Endodermal cell (in vitro differentiated cells): Measurements from ENCODE around the gene CCDC152. TPM values are rescaled to one million over a fixed set of nuclear protein-coding genes. Genes with fewer than 3 reads are reported as not detected.

ENCODE experiments used
- DNase-seq: peaks from one replicate; pipeline ENCODE4 v3.0.0-alpha.2; 2017
- H3K27ac ChIP-seq: 2 replicates; pipeline ENCODE4 v1.5.1; 2013; ENCODE audit warnings: mild to moderate bottlenecking, low read depth, low read length, moderate library complexity
- H3K27me3 ChIP-seq: 2 replicates; pipeline ENCODE4 v1.6.1; 2013; ENCODE audit warnings: mild to moderate bottlenecking, low read length, moderate library complexity; ENCODE audit not compliant: insufficient read depth, control insufficient read depth, poor library complexity, severe bottlenecking
- H3K36me3 ChIP-seq: 2 replicates; pipeline ENCODE4 v1.7.0; 2013; ENCODE audit warnings: mild to moderate bottlenecking, low read length, moderate library complexity; ENCODE audit not compliant: control insufficient read depth, insufficient read depth
- H3K4me1 ChIP-seq: one replicate; pipeline ENCODE4 v1.7.0; 2013; ENCODE audit warnings: low read length; ENCODE audit not compliant: control insufficient read depth, insufficient read depth
- H3K4me3 ChIP-seq: 2 replicates; pipeline ENCODE4 v1.5.1; 2013; ENCODE audit warnings: mild to moderate bottlenecking, low read length, moderate library complexity
- H3K9ac ChIP-seq: 2 replicates; pipeline ENCODE4 v1.6.1; 2013; ENCODE audit warnings: mild to moderate bottlenecking, low read length, moderate library complexity; ENCODE audit not compliant: poor library complexity, severe bottlenecking; ENCODE audit errors: extremely low read depth
- H3K9me3 ChIP-seq: 2 replicates; pipeline ENCODE4 v1.6.1; 2013; ENCODE audit warnings: mild to moderate bottlenecking, low read length, moderate library complexity; ENCODE audit not compliant: control insufficient read depth
- H3K27ac Mint-ChIP-seq: 2 replicates; pipeline ENCODE4 v1.8.0; 2020; ENCODE audit warnings: mixed read lengths
- H3K27me3 Mint-ChIP-seq: 2 replicates; pipeline ENCODE4 v1.8.0; 2021; ENCODE audit warnings: mild to moderate bottlenecking, mixed read lengths; ENCODE audit not compliant: insufficient read depth
- H3K36me3 Mint-ChIP-seq: 2 replicates; pipeline ENCODE4 v1.8.0; 2020; ENCODE audit warnings: low read depth, mixed read lengths
- H3K4me1 Mint-ChIP-seq: 2 replicates; pipeline ENCODE4 v1.8.0; 2020; ENCODE audit warnings: mixed read lengths
- H3K4me3 Mint-ChIP-seq: 2 replicates; pipeline ENCODE4 v1.8.0; 2020; ENCODE audit warnings: mild to moderate bottlenecking, moderate library complexity, mixed read lengths
- H3K9me3 Mint-ChIP-seq: 2 replicates; pipeline ENCODE4 v1.8.0; 2020; ENCODE audit warnings: mild to moderate bottlenecking, mixed read lengths
- CTCF ChIP-seq: fragments of 200-600 bp; sonication (generic); conservative IDR thresholded peaks from 2 replicates; pipeline ENCODE4 v1.5.0; 2021; ENCODE audit warnings: antibody characterized with exemption, mild to moderate bottlenecking
- WGBS, 2 experiments: methylation state at CpG; one replicate each; pipeline versions ENCODE4 v1.1.5 to v1.1.7; 2013; ENCODE audit warnings: missing lambda C conversion rate in 2 of 2, mixed read lengths in 1 of 2; ENCODE audit not compliant: insufficient coverage in 1 of 2, insufficient read length in 1 of 2; 5-methylcytosine and 5-hydroxymethylcytosine counted together
- total RNA-seq, 2 donors: library from RNA; stranded (reverse); fragmentation: NEBNext Ultra II Directional in 1 of 2; extraction: Animal tissue kit (Norgen Biotek cat#: 25700) in 1 of 2; gene quantifications; 2 replicates in 1 of 2; 3 replicates in 1 of 2; pipeline ENCODE4 v1.2.1, GENCODE V29; 2021

The CCDC152 gene
- total RNA-seq, 2 donors from 2014 or later, result 4.7 to 13.9 TPM

- Histone ChIP-seq H3K9me3 (peaks cover 13% of the 10 kb centered on the region), H3K4me3 (no peak overlapping the region), H3K4me1 (no peaks in the 10 kb centered on the region), H3K36me3 (no peaks in the 10 kb centered on the region), H3K27ac (no peak overlapping the region), H3K9ac (no peak overlapping the region), H3K27me3 (no peaks in the 10 kb centered on the region)
- no peak for TF ChIP-seq CTCF
- Mint-ChIP-seq H3K4me3 (no peak overlapping the region), H3K9me3 (peaks cover 17% of the 10 kb centered on the region), H3K36me3 (peaks cover 4% of the 10 kb centered on the region), H3K27ac (no peak overlapping the region), H3K4me1 (no peaks in the 10 kb centered on the region), H3K27me3 (no peaks in the 10 kb centered on the region)
- 95 to 100% methylated on average over 1 of the region's 1 CpG for WGBS, 2 experiments
- DNase-seq, result no peak
Observed at GRCh38 chr5:42781584-42781983, 25.0 kb downstream of the CCDC152 start.

DNA sequence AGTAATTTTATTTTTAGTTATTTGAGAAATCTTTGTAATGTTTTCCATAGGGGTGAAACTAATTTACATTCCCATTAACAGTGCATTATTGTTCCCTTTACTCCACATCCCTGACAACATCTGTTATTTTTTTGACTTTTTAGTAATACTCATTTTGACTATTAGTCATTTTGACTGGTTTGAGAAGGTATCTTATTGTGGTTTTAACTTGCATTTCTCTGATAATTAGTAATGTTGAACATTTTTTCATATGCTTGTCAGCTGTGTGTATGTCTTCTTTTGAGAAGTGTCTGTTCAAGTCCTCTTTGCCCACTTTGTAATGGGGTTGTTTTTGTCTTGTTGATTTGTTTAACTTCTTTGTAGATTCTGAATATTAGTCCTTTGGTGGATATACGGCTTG lies 27.5 kb downstream of the CCDC152 start:
- Mint-ChIP-seq H3K9me3 (peaks cover 27% of the 10 kb centered on the region), H3K4me1 (no peaks in the 10 kb centered on the region), H3K27ac (no peak overlapping the region), H3K27me3 (no peaks in the 10 kb centered on the region), H3K4me3 (no peak overlapping the region), H3K36me3 (peaks cover 7% of the 10 kb centered on the region)
- no peak for TF ChIP-seq CTCF
- WGBS, 2 experiments, result 95% methylated on average over 1 of the region's 1 CpG; no CpG with 5 or more reads in 1 of the 2 experiments
- DNase-seq, result no peak
- Histone ChIP-seq H3K4me3 (no peak overlapping the region), H3K27me3 (no peaks in the 10 kb centered on the region), H3K4me1 (no peaks in the 10 kb centered on the region), H3K9ac (no peak overlapping the region), H3K27ac (no peak overlapping the region), H3K36me3 (no peaks in the 10 kb centered on the region), H3K9me3 (peaks cover 28% of the 10 kb centered on the region)

GRCh38 chr5:42785756-42786155 lies 29.1 kb downstream of the CCDC152 start:
- Histone ChIP-seq H3K27ac (no peak overlapping the region), H3K4me3 (no peak overlapping the region), H3K4me1 (no peaks in the 10 kb centered on the region), H3K27me3 (no peaks in the 10 kb centered on the region), H3K36me3 (no peaks in the 10 kb centered on the region), H3K9me3 (peaks cover 28% of the 10 kb centered on the region), H3K9ac (no peak overlapping the region)
- peaks cover 33% of the 10 kb centered on the region for H3K9me3 Mint-ChIP-seq
- no peak overlapping the region for H3K4me3 Mint-ChIP-seq
- DNase-seq, result no peak
- no peaks in the 10 kb centered on the region for H3K27me3 Mint-ChIP-seq
- H3K36me3 Mint-ChIP-seq, result peaks cover 7% of the 10 kb centered on the region
- H3K4me1 Mint-ChIP-seq, result no peaks in the 10 kb centered on the region
- H3K27ac Mint-ChIP-seq, result no peak overlapping the region
- 92% methylated on average over 4 of the region's 4 CpGs; no CpG with 5 or more reads in 1 of the 2 experiments for WGBS, 2 experiments
- no peak for TF ChIP-seq CTCF
